UCSD-AML1 (cell line): ENCODE results near the gene B4GALT6.
"Not testable (repeated sequence)": the region's sequence is repeated elsewhere in the genome, so short reads cannot be mapped to it uniquely, and the experiment has no call there.

Source experiments
- DNase-seq: peaks from one replicate; lab custom pipeline; 2025; ENCODE audit not compliant: unreplicated experiment; lab: John Stamatoyannopoulos, UW

The B4GALT6 gene, protein sequence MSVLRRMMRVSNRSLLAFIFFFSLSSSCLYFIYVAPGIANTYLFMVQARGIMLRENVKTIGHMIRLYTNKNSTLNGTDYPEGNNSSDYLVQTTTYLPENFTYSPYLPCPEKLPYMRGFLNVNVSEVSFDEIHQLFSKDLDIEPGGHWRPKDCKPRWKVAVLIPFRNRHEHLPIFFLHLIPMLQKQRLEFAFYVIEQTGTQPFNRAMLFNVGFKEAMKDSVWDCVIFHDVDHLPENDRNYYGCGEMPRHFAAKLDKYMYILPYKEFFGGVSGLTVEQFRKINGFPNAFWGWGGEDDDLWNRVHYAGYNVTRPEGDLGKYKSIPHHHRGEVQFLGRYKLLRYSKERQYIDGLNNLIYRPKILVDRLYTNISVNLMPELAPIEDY

DNA sequence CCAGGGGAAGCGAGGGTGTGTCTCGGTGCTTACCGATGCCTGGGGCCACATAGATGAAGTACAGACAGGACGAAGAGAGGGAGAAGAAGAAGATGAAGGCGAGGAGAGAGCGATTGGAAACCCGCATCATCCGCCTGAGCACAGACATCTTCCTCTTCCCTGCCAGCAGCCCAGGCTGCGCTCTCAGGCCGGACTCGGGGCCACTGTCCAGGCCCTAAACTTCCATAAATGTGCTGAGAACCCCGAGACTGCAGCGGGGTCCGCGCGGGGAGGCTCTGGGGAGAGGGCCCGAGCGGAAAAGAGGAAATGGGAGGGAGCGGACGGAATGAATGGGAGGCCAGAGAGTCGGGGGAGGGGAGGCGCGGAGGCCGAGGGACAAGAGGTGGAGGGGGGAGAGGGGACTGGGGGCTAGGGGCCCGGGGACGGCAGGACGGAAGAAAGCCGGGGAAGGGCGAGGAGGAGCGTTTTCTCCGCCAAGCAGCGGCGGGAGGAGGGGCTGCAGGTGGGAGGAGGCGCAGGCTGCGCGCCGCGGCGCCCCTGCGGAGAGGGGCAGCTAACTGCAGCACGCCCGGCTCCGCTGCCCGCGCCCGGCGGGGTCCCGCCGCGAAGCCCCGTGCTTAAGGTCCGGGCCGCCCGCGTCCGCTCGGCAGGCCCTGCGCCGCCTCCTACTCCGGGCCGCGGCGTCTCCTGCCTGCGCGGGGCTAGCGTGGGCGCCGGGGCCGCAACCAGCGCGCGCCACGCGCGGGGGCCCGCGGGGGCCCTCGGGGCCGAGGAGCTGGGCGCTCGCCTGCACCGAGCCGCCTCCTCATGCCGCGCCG is at the start of gene B4GALT6:
Gene B4GALT6 (minus strand): TSS at position 303 of the 818 bp plus-strand sequence. CDS start 155 bp downstream, at position 148.
- peak; percentile 77 for DNase-seq

DNA sequence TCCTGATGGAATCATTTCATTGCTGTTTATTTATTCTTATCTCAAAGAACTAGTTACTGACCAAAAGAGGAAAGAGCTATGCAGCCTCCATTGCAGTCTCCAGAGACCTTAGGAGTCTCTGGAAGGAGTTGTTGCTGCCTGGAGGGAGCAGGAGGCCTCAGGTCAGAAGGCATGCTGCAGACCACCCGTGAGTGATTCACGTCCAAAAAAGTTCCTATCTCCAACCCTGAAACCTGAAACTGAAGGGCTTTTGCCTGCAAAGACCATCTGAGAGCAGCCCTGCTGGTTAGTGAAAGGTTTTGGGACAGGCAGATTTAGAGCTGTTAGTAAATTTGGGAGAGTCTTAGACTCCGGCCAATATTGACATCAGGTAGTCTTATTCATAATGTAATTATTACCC is 47.2 kb upstream of the B4GALT6 start:
- no peak for DNase-seq

DNA sequence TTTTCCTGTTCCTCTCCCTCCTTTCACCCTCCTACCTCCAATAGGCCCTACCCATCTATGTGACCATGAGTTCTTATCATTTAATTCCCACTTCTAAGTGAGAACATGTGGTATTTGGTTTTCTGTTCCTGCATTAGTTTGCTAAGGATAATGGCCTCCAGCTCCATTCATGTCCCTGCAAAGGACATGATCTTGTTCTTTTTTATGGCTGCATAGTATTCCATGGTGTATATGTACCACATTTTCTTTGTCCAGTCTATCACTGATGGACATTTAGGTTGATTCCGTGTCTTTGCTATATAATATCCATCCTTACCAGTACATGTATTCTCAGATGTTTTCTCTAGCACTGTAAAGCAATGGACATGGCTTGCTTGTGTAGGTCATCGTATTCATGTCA is 44.8 kb upstream of the B4GALT6 start:
- not testable (repeated sequence) for DNase-seq

DNA sequence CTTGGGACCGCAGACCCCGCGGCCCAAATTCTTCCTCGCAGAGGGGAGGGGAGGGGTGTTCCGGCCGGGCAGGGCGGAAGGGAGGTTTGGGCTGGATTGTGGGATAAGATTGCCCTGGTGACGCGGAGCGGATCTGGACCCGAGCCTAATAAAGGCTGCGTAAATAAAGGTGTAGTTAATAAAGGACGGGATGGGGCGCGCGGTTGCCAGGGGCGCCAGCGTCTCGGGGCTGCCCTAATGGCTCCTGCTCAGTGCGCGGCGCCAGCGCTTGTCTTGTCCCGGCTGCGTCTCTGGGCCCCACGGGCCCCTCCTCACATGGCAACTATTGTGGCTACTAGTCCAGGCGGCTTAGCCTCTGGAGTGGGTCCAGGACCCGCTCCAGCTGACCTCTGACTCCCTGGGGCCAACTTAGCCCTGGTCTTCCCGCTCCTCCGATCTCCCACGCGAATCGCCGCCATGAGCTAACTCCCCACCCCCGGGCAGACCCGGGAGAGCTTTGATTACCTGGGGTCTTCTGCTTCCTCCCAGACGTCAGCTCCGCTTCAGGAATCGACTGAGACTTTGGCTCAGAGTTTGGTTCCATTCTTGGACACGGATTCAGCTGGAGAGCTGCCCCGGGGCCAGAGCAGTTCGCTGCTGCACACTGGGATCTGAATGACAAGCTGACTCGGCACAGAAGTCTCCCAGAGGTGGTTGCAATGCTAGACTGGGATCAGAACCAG is 39.8 kb upstream of the B4GALT6 start:
- no peak for DNase-seq

DNA sequence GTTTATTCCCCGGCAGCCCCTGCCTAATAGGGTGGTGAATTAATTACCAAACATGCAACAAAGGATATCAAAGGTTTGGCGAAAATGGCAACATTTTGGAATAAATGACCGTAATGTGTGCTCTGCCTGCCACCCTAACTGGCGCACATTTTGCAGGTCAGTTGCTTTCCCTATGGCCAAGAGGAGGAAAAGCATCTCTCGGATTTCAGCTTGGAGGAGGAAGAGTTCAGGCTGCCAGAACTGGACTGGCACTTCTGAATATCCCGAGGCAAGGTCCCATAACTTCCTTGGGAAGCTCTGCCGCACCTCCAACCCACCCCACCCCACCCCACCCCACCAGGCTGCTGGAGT is 39.2 kb upstream of the B4GALT6 start:
- no peak for DNase-seq

DNA sequence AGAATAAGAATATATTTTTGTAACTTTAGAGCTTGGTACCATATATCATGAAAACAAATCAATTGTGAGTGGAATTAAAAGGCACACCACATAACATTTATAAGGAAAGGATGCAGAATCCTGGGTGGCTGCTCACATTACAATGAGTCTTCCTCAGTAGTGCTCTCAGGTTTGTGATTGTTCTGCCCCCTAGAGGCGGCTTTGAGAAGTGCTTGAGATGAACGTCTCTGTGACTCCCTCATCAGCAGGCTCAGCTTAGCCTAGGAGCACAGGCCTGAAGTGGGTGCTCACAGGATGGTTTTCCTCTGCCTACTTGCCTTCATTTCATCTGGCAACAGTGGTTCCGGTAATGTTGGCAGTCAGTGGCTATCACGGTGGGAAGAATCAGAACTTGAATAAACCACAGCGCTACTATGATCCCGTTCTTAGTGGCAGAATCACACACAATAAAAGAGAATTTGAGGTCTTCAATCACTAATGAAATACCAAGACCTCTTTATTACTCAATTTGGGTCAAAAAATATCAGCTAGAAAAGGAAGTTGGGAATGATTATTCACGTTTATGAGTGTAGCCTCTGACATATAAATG is 38.1 kb upstream of the B4GALT6 start:
- peak; percentile 80 for DNase-seq

DNA sequence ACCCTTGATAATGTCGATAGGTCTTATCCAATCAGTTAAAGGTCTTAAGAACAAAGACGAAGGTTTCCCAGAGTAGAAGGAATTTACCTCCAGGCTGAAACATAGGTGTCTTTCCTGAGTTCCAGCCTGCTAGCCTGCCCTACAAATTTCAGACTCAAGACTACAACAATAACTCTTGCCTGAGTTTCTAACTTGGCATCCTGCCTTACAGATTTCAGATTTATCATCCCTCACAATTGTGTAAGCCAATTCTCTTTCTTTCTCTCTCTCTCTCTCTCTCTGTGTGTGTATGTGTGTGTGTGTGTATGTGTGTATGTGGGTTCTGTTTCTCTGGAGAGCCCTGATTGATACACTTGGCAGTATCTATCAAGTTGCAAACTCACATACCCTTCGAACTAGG is 37.2 kb upstream of the B4GALT6 start:
- no peak for DNase-seq

DNA sequence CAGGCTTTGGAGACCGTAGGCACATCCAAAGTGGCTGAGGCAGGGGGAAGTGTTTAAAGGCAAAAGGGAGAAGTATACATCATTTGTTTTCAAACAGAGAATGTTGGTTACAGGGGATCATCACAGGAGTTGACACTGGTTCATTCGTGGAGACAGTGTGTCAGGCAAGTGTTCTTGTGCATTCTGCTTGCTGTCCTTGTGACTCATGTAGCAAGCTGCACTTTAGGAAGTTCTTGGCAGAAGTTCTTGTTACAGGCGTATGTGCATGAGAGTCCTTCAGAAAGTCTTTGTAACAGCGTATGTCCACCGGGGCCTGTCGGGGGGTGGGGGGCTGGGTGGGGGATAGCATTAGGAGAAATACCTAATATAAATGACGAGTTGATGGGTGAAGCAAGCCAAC is 36.5 kb upstream of the B4GALT6 start:
- DNase-seq: no peak

DNA sequence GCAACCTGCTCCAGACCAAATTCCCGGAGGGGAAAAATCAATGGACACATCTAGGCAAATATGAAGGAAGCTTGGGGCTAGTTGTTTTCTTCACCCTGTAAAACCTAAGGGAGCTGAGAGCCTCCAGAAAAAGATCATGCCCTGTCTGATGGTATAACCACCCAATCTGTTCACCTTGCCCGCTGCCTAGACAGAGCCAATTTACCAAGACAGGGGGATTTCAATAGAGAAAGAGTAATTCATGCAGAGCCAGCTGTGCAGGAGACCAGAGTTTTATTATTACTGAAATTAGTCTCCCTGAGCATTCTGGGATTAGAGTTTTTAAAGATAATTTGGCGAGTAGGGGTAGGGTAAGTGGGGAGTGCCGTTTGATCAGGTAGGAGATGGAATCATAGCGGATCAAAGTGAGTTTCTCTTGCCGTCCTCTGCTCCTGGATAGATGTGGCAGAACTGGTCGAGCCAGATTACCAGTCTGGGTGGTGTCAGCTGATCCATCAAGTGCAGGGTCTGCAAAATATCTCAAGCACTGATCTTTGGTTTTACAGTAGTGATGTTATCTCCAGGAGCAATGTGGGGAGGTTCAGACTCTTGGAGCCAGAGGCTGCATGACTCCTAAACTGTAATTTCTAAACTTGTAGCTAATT is 35.1 kb upstream of the B4GALT6 start:
- no peak for DNase-seq

DNA sequence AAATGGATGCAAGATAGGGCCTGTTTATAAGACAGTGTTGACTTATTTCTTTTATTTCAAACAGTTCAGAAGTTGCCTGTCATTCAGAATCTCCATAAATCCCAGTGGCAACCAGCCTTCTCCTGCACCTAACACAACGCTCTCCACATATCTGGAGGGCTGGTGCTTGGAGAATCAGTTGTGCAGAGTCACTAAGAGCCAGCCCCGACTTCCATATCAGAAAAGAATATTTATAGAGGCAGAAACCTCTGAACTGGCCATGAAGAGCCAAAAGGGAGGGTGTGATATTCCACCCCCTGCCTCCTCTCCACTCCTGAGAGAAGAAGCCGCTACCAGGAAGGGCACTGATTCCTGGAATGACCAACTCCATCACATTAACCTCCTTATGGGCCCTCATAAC is 34.0 kb upstream of the B4GALT6 start:
- DNase-seq: no peak

DNA sequence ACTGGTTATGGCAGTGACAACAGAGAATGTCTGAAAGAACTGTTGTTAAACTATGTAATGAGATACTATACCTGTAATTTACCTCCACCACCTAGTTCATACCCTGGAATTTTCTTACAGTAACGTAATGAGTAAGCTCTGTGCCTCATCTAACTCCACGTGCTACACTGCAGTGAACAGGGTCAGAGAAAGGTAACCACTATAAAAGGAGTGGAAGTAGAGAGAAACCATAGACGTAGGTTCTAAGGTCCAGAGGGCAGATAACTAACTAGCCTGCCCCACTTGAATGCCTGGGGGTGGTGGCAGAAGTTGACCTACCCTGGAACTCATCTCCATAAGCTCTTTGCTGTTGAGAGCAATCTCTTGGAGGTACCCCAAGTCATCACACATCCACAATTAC is 32.0 kb upstream of the B4GALT6 start:
- DNase-seq: no peak

DNA sequence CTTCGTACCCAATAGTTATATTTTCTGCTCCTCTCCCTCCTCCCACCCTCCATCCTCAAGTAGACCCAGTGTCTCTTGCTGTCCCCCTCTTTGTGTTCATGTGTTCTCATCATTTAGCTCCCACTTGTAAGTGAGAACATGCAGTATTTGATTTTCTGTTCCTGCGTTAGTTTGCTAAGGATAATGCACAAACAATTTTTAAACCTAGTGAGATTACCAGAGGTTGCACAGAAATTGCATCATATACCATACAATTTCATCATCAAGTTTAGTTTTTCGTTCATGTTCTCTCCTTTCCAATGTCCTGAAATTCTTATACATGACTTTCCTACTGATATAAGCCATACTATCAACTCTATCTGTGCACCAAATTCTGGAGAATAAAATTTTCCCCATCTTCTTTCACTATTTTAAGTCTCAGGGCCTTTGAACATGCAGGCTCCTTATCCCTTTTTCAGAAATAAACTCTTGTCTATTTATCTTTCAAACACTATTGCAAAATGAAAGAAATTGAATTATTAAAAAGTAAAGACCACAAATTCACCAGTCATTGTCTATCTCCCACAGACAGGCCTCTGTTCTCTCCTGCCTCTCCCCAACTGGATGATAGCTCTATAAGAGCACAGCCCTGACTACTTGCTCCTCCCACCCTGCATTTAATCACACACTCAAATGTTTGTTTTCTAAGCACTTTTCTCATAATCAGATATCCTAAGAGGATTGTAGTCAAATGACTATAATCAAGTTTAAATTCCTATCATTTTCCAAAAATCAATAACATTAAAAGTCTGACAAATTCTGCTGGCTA is 27.2 kb upstream of the B4GALT6 start:
- no peak for DNase-seq

DNA sequence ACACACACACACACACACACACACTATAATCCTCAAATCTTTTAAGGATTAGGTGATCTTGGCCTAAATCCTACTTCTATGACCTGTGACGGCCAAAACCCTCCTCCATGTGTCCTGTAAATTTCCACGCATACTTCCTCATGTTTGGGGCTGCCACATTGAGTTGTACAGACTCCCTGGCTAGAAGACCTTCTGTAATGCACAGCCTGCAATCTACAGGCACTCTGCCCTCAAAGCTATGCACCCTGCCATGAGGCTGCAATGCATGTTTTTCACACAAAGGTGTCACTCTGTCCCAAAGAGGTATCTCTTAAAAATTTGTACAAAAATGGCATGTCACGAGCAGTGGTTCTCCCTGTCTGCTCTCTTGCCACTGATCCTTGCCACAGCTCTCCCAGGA is 26.4 kb upstream of the B4GALT6 start:
- peak; percentile 16 for DNase-seq

DNA sequence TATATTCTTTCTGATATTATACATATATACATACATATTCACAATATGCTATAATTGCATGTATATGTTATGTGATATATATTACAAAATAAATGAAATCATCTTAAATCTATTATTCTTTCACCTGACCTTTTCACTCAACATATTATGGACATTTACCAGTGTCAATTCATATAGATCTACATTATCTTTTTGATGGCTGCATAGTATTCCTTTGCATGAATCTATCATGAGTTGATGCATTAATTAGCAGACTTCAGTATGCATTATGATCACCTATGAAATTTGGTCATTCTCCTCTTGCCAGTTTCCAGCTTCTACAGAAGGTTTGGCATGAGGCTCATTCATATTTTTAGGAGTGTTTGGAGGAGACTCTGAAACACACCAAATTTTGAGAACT is 23.4 kb upstream of the B4GALT6 start:
- DNase-seq: no peak

DNA sequence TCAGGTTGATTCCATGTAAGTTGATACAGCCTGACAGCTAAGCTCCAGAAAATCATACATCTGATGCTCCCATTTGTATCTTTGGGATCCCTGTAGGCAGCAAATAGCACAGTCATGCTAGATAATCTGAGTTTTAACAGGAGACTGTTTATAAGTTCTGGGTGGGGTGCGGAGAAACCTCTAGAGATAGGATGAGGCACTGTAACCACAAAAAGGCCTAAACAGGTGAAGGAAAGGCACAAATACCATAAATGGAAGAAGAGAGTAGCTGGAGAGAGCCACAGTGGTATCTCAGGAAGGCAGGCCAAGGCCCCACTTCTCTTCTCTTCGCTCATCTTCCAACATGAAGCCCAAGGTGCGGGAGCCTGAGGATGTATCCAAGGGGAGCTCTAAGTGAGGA is 18.1 kb upstream of the B4GALT6 start:
- DNase-seq: no peak

DNA sequence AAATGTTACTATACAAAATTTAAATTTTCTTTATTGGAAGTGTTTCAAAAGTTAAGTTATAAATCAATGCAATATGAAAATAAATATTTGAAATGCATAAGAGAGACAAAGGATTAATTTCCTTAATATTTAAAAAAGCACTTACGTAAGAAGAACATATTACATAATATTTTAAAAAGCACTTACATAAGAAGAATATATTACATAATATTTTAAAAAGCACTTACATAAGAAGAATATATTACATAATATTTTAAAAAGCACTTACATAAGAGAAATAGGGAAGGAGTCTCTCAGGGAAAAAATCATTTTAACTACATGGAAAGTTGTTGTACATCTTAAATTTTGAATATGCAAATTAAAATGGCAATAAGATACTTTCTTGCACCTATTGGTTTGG is 17.4 kb upstream of the B4GALT6 start:
- DNase-seq: no peak

DNA sequence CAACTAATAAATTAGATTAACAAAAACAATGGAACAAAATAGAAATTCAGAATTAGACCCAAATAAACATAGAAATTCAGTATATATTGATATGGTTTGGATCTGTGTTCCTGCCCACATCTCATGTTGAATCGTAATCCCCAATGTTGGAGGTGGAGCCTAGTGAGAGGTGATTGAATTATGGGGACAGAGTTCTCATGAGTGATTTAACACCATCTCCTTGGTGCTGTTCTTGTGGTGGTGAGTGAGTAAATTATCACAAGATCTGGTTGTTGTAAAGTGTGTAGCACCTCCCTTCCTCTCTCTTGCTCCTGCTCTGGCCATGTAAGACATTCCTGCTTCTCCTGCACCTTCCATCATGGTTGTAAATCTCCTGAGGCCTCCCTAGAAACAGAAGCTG is 16.6 kb upstream of the B4GALT6 start:
- no peak for DNase-seq

DNA sequence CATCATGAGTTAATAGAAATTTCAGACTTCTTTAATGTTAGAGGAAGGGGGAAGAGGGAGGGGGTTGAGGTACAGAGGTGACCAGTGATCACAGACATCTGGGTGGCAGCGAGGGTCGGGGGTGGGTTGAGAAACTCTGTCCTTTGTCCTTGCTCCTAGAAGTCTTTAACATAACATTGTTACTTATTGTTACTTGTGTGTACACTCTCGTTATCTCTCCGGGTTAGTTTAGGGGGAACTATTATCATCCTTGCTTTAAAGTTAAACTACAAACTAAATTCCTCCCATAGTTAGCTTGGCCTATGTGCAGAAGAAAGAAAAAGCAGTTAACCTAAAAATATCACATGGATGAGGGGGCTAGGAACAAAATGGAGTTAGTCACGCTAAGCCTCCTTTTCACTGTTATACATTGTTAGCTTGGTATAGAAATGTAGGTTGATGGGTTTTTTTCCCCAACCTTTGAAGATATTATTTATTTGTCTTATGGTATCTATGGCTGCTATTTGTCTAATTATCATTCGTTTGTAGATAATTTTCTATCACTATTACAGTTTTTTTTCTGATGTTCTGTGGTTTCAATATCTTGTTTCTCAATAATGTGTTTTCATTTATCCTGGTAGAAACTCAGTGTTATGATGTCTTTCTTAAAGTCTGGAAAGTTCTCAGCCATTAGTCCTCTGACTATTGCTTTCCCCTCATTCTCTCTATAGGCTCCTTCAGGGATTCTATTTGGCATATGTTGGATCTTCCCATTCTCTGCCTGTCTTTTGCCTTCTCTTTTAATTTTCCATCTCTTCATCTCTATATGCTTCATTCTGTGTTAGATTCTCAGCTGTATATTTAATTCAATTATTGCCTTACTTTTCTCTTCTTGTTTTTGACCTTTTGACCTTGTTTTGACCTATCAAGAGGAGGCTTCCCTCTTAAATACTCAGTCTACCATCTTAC is 13.2 kb upstream of the B4GALT6 start:
- DNase-seq: no peak

DNA sequence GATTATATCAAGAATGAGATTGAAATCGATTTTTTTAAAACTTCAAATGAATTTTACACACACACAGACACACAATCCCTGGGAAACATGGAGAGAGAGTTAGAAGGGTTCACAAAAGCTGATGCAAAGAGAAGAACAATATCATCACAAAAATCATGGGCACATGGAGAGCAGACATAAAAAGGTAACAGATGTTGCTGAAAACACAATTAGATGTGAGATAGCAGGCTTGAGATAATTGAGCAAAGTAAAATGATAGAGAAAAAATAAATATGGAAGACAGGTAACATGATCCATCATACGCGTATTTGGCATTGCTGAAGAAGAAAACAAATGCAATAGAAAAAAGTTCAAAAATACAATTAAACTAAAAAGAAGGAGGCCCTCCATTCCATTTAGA is 11.6 kb upstream of the B4GALT6 start:
- DNase-seq: no peak
